ENCODE measurements around the gene HIF1AN. TPM values are rescaled to one million over a fixed set of nuclear protein-coding genes. Genes with fewer than 3 reads are reported as not detected.

The HIF1AN gene
- total RNA-seq, 1 experiment from 2014 or later = 49.9 TPM

DNA sequence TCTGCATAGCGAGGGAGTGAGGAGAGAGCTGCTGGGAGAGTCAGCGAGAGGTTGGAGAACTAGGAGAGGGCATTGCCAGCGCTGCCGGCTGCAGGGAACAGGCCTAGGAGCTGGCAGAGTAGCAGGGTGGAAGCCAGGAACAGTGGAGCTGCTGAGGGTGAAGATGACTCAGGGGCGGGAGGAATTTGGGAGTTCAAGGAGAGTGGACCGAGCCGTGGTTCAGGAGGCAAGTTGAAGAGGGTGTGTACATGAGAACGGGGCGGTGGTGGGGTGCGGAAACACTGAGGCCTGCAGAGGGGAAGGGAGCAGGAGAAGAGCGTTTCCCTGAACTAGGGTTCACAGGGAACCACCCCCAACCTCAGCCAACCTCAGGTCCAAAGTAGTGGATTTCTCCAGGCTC, 31.5 kb downstream of the HIF1AN start:
- Mint-ChIP-seq H3K36me3 (no peaks in the 10 kb centered on the region), H3K4me1 (peaks cover 3% of the 10 kb centered on the region; the same call in 1 of the 2 replicates), H3K9me3 (no peaks in the 10 kb centered on the region), H3K27me3 (ENCODE audit: low read depth) (peaks cover 46% of the 10 kb centered on the region), H3K4me3 (no peak overlapping the region), H3K27ac (no peak overlapping the region)
- ATAC-seq = no peak
- ChIA-PET POLR2A (interaction anchor here (0.6 kb wide), 1 partner anchor 180 kb away, joined by 6 read pairs; no protein-coding TSS in a partner anchor), CTCF (interaction anchor here (2.7 to 4.5 kb wide), 4 partner anchors 19 to 312 kb away, joined by 13 to 85 read pairs (median 31); partner anchors contain the start of genes HIF1AN and PAX2)
- no peak for DNase-seq (ENCODE audit: low spot score)
- TF ChIP-seq PRRX2 (CRISPR knock-in tag; IDR thresholded peaks at IDR 0.05) (no peak), NFATC4 (CRISPR knock-in tag; IDR thresholded peaks at IDR 0.05) (no peak), ATF1 (CRISPR knock-in tag; IDR thresholded peaks at IDR 0.05) (no peak), ZNF263 (CRISPR knock-in tag; IDR thresholded peaks at IDR 0.05; ENCODE audit: low read depth) (no peak), ELF4 (CRISPR knock-in tag; IDR thresholded peaks at IDR 0.05; ENCODE audit: low read depth) (no peak), NR3C1 (CRISPR knock-in tag; conservative IDR thresholded peaks at IDR 0.05; ENCODE audit: low read depth) (no peak), IRF2 (CRISPR knock-in tag; IDR thresholded peaks at IDR 0.05; ENCODE audit: borderline replicate concordance, low read depth) (no peak), SMAD4 (CRISPR knock-in tag; IDR thresholded peaks at IDR 0.05) (no peak), JUN (CRISPR knock-in tag; IDR thresholded peaks at IDR 0.05) (no peak), JAZF1 (CRISPR knock-in tag; IDR thresholded peaks at IDR 0.05) (no peak), GRHL2 (CRISPR knock-in tag; IDR thresholded peaks at IDR 0.05; ENCODE audit: insufficient replicate concordance, severe bottlenecking) (no peak), CREM (CRISPR knock-in tag; IDR thresholded peaks at IDR 0.05) (no peak), TEAD1 (CRISPR knock-in tag; IDR thresholded peaks at IDR 0.05) (no peak), NFYB (CRISPR knock-in tag; conservative IDR thresholded peaks at IDR 0.05; ENCODE audit: low read depth) (no peak), GTF2I (CRISPR knock-in tag; conservative IDR thresholded peaks at IDR 0.05) (no peak)
- TF ChIP-seq, protein P1, sequence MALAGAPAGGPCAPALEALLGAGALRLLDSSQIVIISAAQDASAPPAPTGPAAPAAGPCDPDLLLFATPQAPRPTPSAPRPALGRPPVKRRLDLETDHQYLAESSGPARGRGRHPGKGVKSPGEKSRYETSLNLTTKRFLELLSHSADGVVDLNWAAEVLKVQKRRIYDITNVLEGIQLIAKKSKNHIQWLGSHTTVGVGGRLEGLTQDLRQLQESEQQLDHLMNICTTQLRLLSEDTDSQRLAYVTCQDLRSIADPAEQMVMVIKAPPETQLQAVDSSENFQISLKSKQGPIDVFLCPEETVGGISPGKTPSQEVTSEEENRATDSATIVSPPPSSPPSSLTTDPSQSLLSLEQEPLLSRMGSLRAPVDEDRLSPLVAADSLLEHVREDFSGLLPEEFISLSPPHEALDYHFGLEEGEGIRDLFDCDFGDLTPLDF (CRISPR knock-in tag; IDR thresholded peaks at IDR 0.05) = no peak

DNA sequence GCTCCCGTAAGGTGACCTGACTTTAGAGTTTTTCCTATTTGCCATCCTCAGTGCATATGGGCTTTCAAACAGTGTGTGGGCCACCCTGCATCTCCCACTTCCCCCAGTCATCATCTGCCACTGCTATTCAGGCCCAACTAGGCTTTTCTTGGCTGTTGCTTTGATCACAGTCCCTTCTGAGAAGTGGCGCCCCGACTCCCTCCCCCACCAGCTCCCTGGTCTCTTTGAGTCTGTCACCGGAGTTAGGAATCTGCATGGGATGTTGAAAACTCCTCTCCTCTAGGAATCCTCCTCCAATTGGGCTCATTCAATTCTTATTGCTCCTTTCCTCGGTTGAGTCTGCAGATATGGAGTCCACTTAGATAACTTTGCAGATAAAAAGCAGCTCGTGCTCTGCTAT, 32.1 kb downstream of the HIF1AN start:
- DNase-seq (ENCODE audit: low spot score) (no peak), ATAC-seq (no peak)
- Mint-ChIP-seq H3K27me3 (ENCODE audit: low read depth) (peaks cover 41% of the 10 kb centered on the region), H3K9me3 (no peaks in the 10 kb centered on the region), H3K36me3 (no peaks in the 10 kb centered on the region), H3K4me3 (no peak overlapping the region), H3K4me1 (peaks cover 2% of the 10 kb centered on the region; the same call in 1 of the 2 replicates), H3K27ac (no peak overlapping the region)
- POLR2A ChIA-PET = no interaction called here
- CTCF ChIA-PET = interaction anchor here (1.0 to 4.5 kb wide), 8 partner anchors 19 to 446 kb away, joined by 3 to 85 read pairs (median 22); partner anchors contain the start of genes HIF1AN and PAX2
- TF ChIP-seq, protein P2, sequence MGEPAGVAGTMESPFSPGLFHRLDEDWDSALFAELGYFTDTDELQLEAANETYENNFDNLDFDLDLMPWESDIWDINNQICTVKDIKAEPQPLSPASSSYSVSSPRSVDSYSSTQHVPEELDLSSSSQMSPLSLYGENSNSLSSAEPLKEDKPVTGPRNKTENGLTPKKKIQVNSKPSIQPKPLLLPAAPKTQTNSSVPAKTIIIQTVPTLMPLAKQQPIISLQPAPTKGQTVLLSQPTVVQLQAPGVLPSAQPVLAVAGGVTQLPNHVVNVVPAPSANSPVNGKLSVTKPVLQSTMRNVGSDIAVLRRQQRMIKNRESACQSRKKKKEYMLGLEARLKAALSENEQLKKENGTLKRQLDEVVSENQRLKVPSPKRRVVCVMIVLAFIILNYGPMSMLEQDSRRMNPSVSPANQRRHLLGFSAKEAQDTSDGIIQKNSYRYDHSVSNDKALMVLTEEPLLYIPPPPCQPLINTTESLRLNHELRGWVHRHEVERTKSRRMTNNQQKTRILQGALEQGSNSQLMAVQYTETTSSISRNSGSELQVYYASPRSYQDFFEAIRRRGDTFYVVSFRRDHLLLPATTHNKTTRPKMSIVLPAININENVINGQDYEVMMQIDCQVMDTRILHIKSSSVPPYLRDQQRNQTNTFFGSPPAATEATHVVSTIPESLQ (CRISPR knock-in tag; IDR thresholded peaks at IDR 0.05) = no peak
- TF ChIP-seq, protein P1 (CRISPR knock-in tag; IDR thresholded peaks at IDR 0.05) = no peak
- TF ChIP-seq, protein P3, sequence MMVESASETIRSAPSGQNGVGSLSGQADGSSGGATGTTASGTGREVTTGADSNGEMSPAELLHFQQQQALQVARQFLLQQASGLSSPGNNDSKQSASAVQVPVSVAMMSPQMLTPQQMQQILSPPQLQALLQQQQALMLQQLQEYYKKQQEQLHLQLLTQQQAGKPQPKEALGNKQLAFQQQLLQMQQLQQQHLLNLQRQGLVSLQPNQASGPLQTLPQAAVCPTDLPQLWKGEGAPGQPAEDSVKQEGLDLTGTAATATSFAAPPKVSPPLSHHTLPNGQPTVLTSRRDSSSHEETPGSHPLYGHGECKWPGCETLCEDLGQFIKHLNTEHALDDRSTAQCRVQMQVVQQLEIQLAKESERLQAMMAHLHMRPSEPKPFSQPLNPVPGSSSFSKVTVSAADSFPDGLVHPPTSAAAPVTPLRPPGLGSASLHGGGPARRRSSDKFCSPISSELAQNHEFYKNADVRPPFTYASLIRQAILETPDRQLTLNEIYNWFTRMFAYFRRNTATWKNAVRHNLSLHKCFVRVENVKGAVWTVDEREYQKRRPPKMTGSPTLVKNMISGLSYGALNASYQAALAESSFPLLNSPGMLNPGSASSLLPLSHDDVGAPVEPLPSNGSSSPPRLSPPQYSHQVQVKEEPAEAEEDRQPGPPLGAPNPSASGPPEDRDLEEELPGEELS (CRISPR knock-in tag; IDR thresholded peaks at IDR 0.05) = no peak
- TF ChIP-seq, protein P4, sequence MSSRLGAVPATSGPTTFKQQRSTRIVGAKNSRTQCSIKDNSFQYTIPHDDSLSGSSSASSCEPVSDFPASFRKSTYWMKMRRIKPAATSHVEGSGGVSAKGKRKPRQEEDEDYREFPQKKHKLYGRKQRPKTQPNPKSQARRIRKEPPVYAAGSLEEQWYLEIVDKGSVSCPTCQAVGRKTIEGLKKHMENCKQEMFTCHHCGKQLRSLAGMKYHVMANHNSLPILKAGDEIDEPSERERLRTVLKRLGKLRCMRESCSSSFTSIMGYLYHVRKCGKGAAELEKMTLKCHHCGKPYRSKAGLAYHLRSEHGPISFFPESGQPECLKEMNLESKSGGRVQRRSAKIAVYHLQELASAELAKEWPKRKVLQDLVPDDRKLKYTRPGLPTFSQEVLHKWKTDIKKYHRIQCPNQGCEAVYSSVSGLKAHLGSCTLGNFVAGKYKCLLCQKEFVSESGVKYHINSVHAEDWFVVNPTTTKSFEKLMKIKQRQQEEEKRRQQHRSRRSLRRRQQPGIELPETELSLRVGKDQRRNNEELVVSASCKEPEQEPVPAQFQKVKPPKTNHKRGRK (CRISPR knock-in tag; IDR thresholded peaks at IDR 0.05; ENCODE audit: borderline replicate concordance) = no peak
- TF ChIP-seq, protein P5, sequence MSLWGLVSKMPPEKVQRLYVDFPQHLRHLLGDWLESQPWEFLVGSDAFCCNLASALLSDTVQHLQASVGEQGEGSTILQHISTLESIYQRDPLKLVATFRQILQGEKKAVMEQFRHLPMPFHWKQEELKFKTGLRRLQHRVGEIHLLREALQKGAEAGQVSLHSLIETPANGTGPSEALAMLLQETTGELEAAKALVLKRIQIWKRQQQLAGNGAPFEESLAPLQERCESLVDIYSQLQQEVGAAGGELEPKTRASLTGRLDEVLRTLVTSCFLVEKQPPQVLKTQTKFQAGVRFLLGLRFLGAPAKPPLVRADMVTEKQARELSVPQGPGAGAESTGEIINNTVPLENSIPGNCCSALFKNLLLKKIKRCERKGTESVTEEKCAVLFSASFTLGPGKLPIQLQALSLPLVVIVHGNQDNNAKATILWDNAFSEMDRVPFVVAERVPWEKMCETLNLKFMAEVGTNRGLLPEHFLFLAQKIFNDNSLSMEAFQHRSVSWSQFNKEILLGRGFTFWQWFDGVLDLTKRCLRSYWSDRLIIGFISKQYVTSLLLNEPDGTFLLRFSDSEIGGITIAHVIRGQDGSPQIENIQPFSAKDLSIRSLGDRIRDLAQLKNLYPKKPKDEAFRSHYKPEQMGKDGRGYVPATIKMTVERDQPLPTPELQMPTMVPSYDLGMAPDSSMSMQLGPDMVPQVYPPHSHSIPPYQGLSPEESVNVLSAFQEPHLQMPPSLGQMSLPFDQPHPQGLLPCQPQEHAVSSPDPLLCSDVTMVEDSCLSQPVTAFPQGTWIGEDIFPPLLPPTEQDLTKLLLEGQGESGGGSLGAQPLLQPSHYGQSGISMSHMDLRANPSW (CRISPR knock-in tag; conservative IDR thresholded peaks at IDR 0.05; ENCODE audit: low read depth) = no peak
